HepG2 (cell line): ENCODE results near the gene ELFN1. TPM values are rescaled to one million over a fixed set of nuclear protein-coding genes. Genes with fewer than 3 reads are reported as not detected.

Experiments
- ATF6 ChIP-seq: sonication (generic); formaldehyde crosslinking; conservative IDR thresholded peaks from 2 replicates; pipeline ENCODE4 v1.4.0; 2020; ENCODE audit warnings: missing genetic modification reagents
- ATF7-NPFF ChIP-seq: sonication (generic); formaldehyde crosslinking; IDR thresholded peaks from 2 replicates; pipeline ENCODE4 v1.8.1; 2023; ENCODE audit warnings: mild to moderate bottlenecking, low read depth, missing genetic modification reagents, moderate library complexity
- FOXC1 ChIP-seq: sonication (generic); formaldehyde crosslinking; IDR thresholded peaks from 2 replicates; pipeline ENCODE4 v1.8.0; 2022; ENCODE audit warnings: mild to moderate bottlenecking, missing genetic modification reagents, borderline replicate concordance
- HOXA3 ChIP-seq: sonication (generic); formaldehyde crosslinking; IDR thresholded peaks from 2 replicates; pipeline ENCODE4 v1.5.0; 2020; ENCODE audit warnings: missing genetic modification reagents
- JUN ChIP-seq: sonication (generic); formaldehyde crosslinking; IDR thresholded peaks from 2 replicates; pipeline ENCODE4 v1.4.0; 2020; ENCODE audit warnings: mild to moderate bottlenecking, missing genetic modification reagents
- KLF11 ChIP-seq: IDR thresholded peaks from 2 replicates; pipeline ENCODE4 v1.6.1; 2016; ENCODE audit warnings: missing compliant biosample characterization
- MTERF4 ChIP-seq: sonication (generic); formaldehyde crosslinking; IDR thresholded peaks from 2 replicates; pipeline ENCODE4 v1.8.0; 2023; ENCODE audit warnings: mild to moderate bottlenecking, missing genetic modification reagents
- MXD3 ChIP-seq: IDR thresholded peaks from 2 replicates; pipeline ENCODE4 v1.6.1; 2016; ENCODE audit warnings: mild to moderate bottlenecking, missing biosample characterization, missing genetic modification reagents
- SAP130 ChIP-seq: IDR thresholded peaks from 2 replicates; pipeline ENCODE4 v1.6.1; 2016; ENCODE audit warnings: low read depth
- SPEN ChIP-seq: sonication (generic); formaldehyde crosslinking; IDR thresholded peaks from 2 replicates; pipeline ENCODE4 v1.5.1; 2020; ENCODE audit warnings: low read depth, mild to moderate bottlenecking, missing genetic modification reagents
- TEAD3 ChIP-seq: optimal IDR thresholded peaks from 2 replicates; pipeline ENCODE3; 2016; ENCODE audit warnings: borderline replicate concordance
- TRIM24 ChIP-seq: sonication (generic); formaldehyde crosslinking; IDR thresholded peaks from 2 replicates; pipeline ENCODE4 v1.8.0; 2022; ENCODE audit warnings: mild to moderate bottlenecking, missing genetic modification reagents
- ZFP91 ChIP-seq: sonication (generic); formaldehyde crosslinking; IDR thresholded peaks from 2 replicates; pipeline ENCODE4 v1.9.0; 2022; ENCODE audit warnings: missing genetic modification reagents, mild to moderate bottlenecking, borderline replicate concordance
- ZIK1 ChIP-seq: sonication (generic); formaldehyde crosslinking; IDR thresholded peaks from 2 replicates; pipeline ENCODE4 v1.5.0; 2020; ENCODE audit warnings: mild to moderate bottlenecking, low read depth, missing genetic modification reagents, borderline replicate concordance
- ZNF263 ChIP-seq: sonication (generic); formaldehyde crosslinking; IDR thresholded peaks from 2 replicates; pipeline ENCODE4 v1.4.0; 2020; ENCODE audit warnings: missing genetic modification reagents
- polyA plus RNA-seq, 8 experiments: library from polyadenylated mRNA; depleted of rRNA in 3 of 8; stranded (reverse) in 7 of 8; unstranded in 1 of 8; fragments of >200 nt; fragmentation: Illumina TruSeq in 4 of 8; extraction: Trizol in 4 of 8; gene quantifications; 2 replicates each; pipeline versions ENCODE4 v1.2.1 to v1.2.3, GENCODE V29; 2011 to 2016; ENCODE audit warnings: low read depth in 4 of 8, missing spikeins in 1 of 8, mixed read lengths in 1 of 8; ENCODE audit not compliant: insufficient read depth in 1 of 8
- total RNA-seq, 5 experiments: library from RNA; depleted of rRNA; stranded (reverse); fragments of >200 nt; fragmentation: Illumina TruSeq; extraction: Trizol; gene quantifications; 2 replicates each; pipeline ENCODE4 v1.2.3, GENCODE V29; 2016; ENCODE audit warnings: low read depth in 1 of 5
- TF ChIP-seq, protein P1 (sequence below): sonication (generic); formaldehyde crosslinking; conservative IDR thresholded peaks from 2 replicates; pipeline ENCODE4 v1.4.0; 2020; ENCODE audit warnings: missing genetic modification reagents

ELFN1 gene
- total and polyA plus RNA-seq, 2 of the 13 experiments (the other 11 are each of a cell fraction or from before 2014, with no cell fraction given) = 0.13 to 0.18 TPM

DNA sequence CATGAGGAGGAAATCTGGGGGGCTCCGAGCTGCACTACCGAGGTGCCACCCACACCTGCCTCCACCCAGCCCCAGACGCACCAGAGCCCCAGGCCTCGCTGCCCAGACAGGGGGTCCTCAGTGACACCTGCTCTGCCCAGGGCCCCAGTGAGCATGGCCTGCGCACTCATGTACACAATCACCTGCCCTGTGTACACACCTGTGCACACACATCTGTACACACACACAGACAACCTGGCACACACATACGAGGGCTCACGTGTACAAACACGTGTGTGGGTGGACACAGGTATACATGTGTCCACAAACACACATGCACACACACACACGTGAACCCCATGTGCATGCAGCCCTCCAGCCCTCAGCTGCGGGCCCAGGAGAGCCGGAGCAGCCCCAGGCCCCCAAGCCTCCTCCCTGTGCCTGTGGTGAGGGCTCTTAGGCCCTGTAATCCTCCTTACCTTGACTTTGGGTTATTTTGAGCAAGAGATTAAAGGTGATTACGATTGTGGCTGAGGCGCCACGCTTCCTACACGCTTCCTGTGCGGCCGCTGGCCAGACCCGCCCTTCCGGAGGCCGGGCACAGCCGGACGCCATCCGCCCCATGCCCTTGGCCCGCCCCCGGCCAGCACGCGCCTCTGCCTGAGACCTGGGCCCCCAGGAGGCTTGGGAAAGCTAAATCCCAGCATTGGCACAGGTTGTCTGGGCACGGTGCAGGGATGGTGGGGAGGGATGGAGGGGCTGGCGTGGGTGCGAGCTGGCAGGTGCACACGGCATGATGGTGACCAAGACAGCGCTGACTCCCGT lies 71.9 kb downstream of the ELFN1 start (continued):
- TF ChIP-seq ATF6 (CRISPR knock-in tag) (no peak), HOXA3 (CRISPR knock-in tag) (peak; percentile 73; the same call in 1 of the 2 replicates), SPEN (CRISPR knock-in tag) (0 out of 2 replicates have a peak, but pooled peaks have one; percentile 22), FOXC1 (no peak), JUN (CRISPR knock-in tag) (peak; percentile 47; the same call in 1 of the 2 replicates), ATF7-NPFF (peak; percentile 43), ZNF263 (CRISPR knock-in tag) (no peak), ZFP91 (peak; percentile 36; the same call in 1 of the 2 replicates), MTERF4 (CRISPR knock-in tag) (no peak), TEAD3 (CRISPR knock-in tag) (peak; percentile 32), SAP130 (CRISPR knock-in tag) (peak; percentile 73), TRIM24 (no peak), KLF11 (CRISPR knock-in tag) (peak; percentile 58; the same call in 1 of the 2 replicates), MXD3 (CRISPR knock-in tag) (0 out of 2 replicates have a peak, but pooled peaks have one; percentile 40), ZIK1 (CRISPR knock-in tag) (peak; percentile 69; the same call in 1 of the 2 replicates)
- TF ChIP-seq, protein P1, sequence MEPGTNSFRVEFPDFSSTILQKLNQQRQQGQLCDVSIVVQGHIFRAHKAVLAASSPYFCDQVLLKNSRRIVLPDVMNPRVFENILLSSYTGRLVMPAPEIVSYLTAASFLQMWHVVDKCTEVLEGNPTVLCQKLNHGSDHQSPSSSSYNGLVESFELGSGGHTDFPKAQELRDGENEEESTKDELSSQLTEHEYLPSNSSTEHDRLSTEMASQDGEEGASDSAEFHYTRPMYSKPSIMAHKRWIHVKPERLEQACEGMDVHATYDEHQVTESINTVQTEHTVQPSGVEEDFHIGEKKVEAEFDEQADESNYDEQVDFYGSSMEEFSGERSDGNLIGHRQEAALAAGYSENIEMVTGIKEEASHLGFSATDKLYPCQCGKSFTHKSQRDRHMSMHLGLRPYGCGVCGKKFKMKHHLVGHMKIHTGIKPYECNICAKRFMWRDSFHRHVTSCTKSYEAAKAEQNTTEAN (CRISPR knock-in tag) = 0 out of 2 replicates have a peak, but pooled peaks have one; percentile 32
